PC-9 (cell line): ENCODE measurements around the gene MYO7B. TPM values are rescaled to one million over a fixed set of nuclear protein-coding genes. Genes with fewer than 3 reads are reported as not detected.

Experiments used
- BruUV-seq: library from RNA; stranded (reverse); fragments of 400-500 nt; replicated peaks from 2 replicates; lab custom pipeline; 2021; lab: Mats Ljungman, UMichigan
- CTCF ChIA-PET: fragments of 300-600 bp; sonication (Branson Sonifier 250); formaldehyde crosslinking; loops from one replicate; lab custom pipeline; 2022; ENCODE audit warnings: antibody characterized with exemption; lab: Charles Lee
- POLR2A ChIA-PET: fragments of 300-600 bp; sonication (Branson Sonifier 250); formaldehyde crosslinking; loops from one replicate; lab custom pipeline; 2022; ENCODE audit warnings: antibody characterized with exemption; ENCODE audit not compliant: unreplicated experiment; lab: Charles Lee
- DNase-seq, 2 experiments: peaks; one replicate each; pipeline versions ENCODE4 v3.0.0 to v3.0.0-alpha.2; 2015 to 2022; ENCODE audit warnings: mixed read lengths in 1 of 2
- H2AFZ ChIP-seq: fragments of 200-600 bp; sonication (generic); 2 replicates; pipeline ENCODE4 v1.8.1; 2017; ENCODE audit warnings: antibody characterized with exemption
- H3F3A ChIP-seq: fragments of 200-600 bp; sonication (generic); 2 replicates; pipeline ENCODE4 v1.8.1; 2017; ENCODE audit warnings: antibody characterized with exemption, mild to moderate bottlenecking, low read depth; ENCODE audit not compliant: insufficient read depth
- H3K27ac ChIP-seq: fragments of 200-600 bp; sonication (generic); 2 replicates; pipeline ENCODE4 v1.6.1; 2016; ENCODE audit warnings: mixed run types
- H3K27me3 ChIP-seq: fragments of 200-600 bp; sonication (generic); 2 replicates; pipeline ENCODE4 v1.6.1; 2016; ENCODE audit warnings: low read depth, mixed run types; ENCODE audit not compliant: insufficient read depth
- H3K36me3 ChIP-seq: fragments of 200-600 bp; sonication (generic); 2 replicates; pipeline ENCODE4 v1.6.1; 2016; ENCODE audit warnings: low read depth, mixed run types
- H3K4me1 ChIP-seq: fragments of 200-600 bp; sonication (generic); replicated peaks from 2 replicates; pipeline ENCODE4 v1.6.1; 2016; ENCODE audit warnings: mixed run types; ENCODE audit not compliant: insufficient read depth
- H3K4me2 ChIP-seq: fragments of 200-600 bp; sonication (generic); 2 replicates; pipeline ENCODE4 v1.6.1; 2017; ENCODE audit warnings: mixed run types
- H3K4me3 ChIP-seq: fragments of 200-600 bp; sonication (generic); 2 replicates; pipeline ENCODE4 v1.6.1; 2016; ENCODE audit warnings: mixed run types
- H3K79me2 ChIP-seq: fragments of 200-600 bp; sonication (generic); 2 replicates; pipeline ENCODE4 v1.6.1; 2017; ENCODE audit warnings: low read depth, mixed run types
- H3K9me2 ChIP-seq: fragments of 200-600 bp; sonication (generic); 2 replicates; pipeline ENCODE4 v1.8.1; 2017; ENCODE audit warnings: mild to moderate bottlenecking; ENCODE audit not compliant: insufficient read depth
- H3K9me3 ChIP-seq: fragments of 200-600 bp; sonication (generic); 2 replicates; pipeline ENCODE4 v1.8.1; 2016; ENCODE audit warnings: low read depth; ENCODE audit not compliant: insufficient read depth
- H4K20me1 ChIP-seq: fragments of 200-600 bp; sonication (generic); 2 replicates; pipeline ENCODE4 v1.8.1; 2017; ENCODE audit not compliant: insufficient read depth
- EZH2 ChIP-seq: fragments of 200-600 bp; sonication (generic); IDR thresholded peaks from 2 replicates; pipeline ENCODE4 v1.8.0; 2017; ENCODE audit warnings: antibody characterized with exemption, low read depth
- intact Hi-C: fragments of 100-400 bp; cut with micrococcal nuclease; formaldehyde crosslinking; loops from one replicate; pipeline ENCODE4 v1.10.0; 2022; ENCODE audit not compliant: unreplicated experiment
- total RNA-seq: library from RNA; stranded (reverse); gene quantifications from 2 replicates; pipeline ENCODE4 v1.2.3, GENCODE V29; 2021
- TF ChIP-seq, protein P1 (sequence below): fragments of 200-600 bp; sonication (generic); conservative IDR thresholded peaks from 2 replicates; pipeline ENCODE4 v1.6.1; 2017; ENCODE audit warnings: mixed run types, antibody characterized with exemption, mild to moderate bottlenecking, moderate library complexity

Gene MYO7B
- total RNA-seq, 1 experiment from 2014 or later, result not detected

DNA sequence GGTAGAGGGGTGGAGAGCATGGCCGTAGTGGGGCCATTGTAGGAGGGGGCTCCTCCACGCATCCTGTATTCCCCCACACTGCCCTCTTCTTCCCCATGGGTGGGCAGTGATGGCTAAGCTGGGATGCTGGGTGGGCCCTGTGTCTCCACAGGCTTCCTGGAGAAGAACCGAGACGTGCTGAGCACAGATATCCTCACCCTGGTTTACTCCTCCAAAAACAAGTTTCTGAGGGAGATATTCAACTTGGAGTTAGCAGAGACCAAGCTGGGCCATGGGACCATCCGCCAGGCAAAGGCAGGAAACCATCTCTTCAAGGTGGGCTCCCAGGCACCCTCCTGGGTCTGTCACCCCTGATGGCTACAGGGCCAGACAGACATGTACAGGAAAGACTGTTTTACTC is 52.8 kb downstream of the MYO7B start:
- no peak overlapping the region for H2AFZ ChIP-seq
- no peak overlapping the region for H3K4me3 ChIP-seq
- POLR2A ChIA-PET, result no interaction called here
- no peaks in the 10 kb centered on the region for H3K9me3 ChIP-seq
- no peak for DNase-seq
- peaks cover 29% of the 10 kb centered on the region for H3K27me3 ChIP-seq
- H3K4me2 ChIP-seq, result no peak overlapping the region
- no peak overlapping the region for H3K27ac ChIP-seq
- CTCF ChIA-PET, result no interaction called here
- H3K9me2 ChIP-seq, result no peaks in the 10 kb centered on the region
- TF ChIP-seq EZH2, result no peak
- TF ChIP-seq, protein P1, sequence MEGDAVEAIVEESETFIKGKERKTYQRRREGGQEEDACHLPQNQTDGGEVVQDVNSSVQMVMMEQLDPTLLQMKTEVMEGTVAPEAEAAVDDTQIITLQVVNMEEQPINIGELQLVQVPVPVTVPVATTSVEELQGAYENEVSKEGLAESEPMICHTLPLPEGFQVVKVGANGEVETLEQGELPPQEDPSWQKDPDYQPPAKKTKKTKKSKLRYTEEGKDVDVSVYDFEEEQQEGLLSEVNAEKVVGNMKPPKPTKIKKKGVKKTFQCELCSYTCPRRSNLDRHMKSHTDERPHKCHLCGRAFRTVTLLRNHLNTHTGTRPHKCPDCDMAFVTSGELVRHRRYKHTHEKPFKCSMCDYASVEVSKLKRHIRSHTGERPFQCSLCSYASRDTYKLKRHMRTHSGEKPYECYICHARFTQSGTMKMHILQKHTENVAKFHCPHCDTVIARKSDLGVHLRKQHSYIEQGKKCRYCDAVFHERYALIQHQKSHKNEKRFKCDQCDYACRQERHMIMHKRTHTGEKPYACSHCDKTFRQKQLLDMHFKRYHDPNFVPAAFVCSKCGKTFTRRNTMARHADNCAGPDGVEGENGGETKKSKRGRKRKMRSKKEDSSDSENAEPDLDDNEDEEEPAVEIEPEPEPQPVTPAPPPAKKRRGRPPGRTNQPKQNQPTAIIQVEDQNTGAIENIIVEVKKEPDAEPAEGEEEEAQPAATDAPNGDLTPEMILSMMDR, result no peak
- BruUV-seq, result no TSS peak
- intact Hi-C loops, result no loop called here
- H3F3A ChIP-seq, result no peaks in the 10 kb centered on the region
- H3K79me2 ChIP-seq, result no peaks in the 10 kb centered on the region
- no peaks in the 10 kb centered on the region for H4K20me1 ChIP-seq
- H3K36me3 ChIP-seq, result no peaks in the 10 kb centered on the region
- H3K4me1 ChIP-seq, result no peaks in the 10 kb centered on the region

DNA sequence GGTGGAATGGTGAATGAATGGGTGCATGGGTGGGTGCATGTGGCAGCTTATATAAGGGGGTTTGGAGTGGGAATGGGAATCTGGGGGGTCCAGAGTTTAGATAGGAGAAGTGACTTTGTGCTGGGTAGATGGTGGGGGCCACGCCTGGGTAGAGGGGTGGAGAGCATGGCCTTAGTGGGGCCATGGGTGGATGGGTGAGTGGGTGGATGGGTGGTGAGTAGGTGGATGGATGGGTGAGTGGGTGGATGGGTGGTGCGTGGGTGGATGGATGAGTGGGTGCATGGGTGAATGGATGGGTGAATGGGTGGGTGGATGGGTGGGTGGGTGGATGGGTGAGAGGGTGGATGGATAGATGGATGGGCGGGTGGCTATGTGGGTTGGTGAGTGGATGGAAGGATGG is 53.9 kb downstream of the MYO7B start:
- H3K79me2 ChIP-seq, result no peaks in the 10 kb centered on the region
- DNase-seq, result no peak
- CTCF ChIA-PET, result interaction anchor here (0.6 kb wide), 1 partner anchor 209 kb away, joined by 9 read pairs; no protein-coding TSS in a partner anchor
- no peaks in the 10 kb centered on the region for H3F3A ChIP-seq
- BruUV-seq, result no TSS peak
- H4K20me1 ChIP-seq, result no peaks in the 10 kb centered on the region
- H3K4me3 ChIP-seq, result no peak overlapping the region
- H3K9me3 ChIP-seq, result no peaks in the 10 kb centered on the region
- TF ChIP-seq EZH2, result no peak
- TF ChIP-seq, protein P1, result no peak
- intact Hi-C loops, result no loop called here
- H2AFZ ChIP-seq, result no peak overlapping the region
- POLR2A ChIA-PET, result no interaction called here
- no peak overlapping the region for H3K27ac ChIP-seq
- H3K4me2 ChIP-seq, result no peak overlapping the region
- no peaks in the 10 kb centered on the region for H3K4me1 ChIP-seq
- no peaks in the 10 kb centered on the region for H3K9me2 ChIP-seq
- H3K27me3 ChIP-seq, result peaks cover 22% of the 10 kb centered on the region; the same call in 1 of the 2 replicates
- no peaks in the 10 kb centered on the region for H3K36me3 ChIP-seq

DNA sequence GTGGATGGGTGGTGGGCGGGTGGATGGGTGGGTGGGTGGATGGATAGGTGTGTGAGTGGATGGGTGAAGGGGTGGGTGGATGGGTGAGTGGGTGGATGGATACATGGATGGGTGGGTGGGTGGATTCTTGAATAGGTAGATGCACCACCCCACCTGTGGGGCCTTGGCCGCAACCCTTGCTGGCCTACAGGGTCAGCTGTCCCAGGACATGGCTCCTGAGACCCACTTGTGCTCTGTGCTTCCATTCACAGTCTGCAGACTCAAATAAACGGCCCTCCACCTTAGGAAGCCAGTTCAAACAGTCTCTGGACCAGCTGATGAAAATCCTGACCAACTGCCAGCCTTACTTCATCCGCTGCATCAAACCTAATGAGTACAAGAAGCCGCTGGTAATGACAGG is 54.4 kb downstream of the MYO7B start:
- no peaks in the 10 kb centered on the region for H3K9me2 ChIP-seq
- intact Hi-C loops, result no loop called here
- no peak overlapping the region for H2AFZ ChIP-seq
- ChIA-PET POLR2A (no interaction called here), CTCF (interaction anchor here (0.6 kb wide), 1 partner anchor 209 kb away, joined by 9 read pairs; no protein-coding TSS in a partner anchor)
- TF ChIP-seq, protein P1, result no peak
- TF ChIP-seq EZH2, result no peak
- H3K27ac ChIP-seq, result no peak overlapping the region
- H3K4me3 ChIP-seq, result no peak overlapping the region
- no peaks in the 10 kb centered on the region for H3K9me3 ChIP-seq
- H3F3A ChIP-seq, result no peaks in the 10 kb centered on the region
- H3K4me1 ChIP-seq, result no peaks in the 10 kb centered on the region
- no peak for DNase-seq
- no TSS peak for BruUV-seq
- no peaks in the 10 kb centered on the region for H3K79me2 ChIP-seq
- peaks cover 17% of the 10 kb centered on the region; the same call in 1 of the 2 replicates for H3K27me3 ChIP-seq
- no peaks in the 10 kb centered on the region for H4K20me1 ChIP-seq
- H3K4me2 ChIP-seq, result no peak overlapping the region
- H3K36me3 ChIP-seq, result no peaks in the 10 kb centered on the region
